ENCODE data around the gene ITPR3.

ITPR3 gene

DNA sequence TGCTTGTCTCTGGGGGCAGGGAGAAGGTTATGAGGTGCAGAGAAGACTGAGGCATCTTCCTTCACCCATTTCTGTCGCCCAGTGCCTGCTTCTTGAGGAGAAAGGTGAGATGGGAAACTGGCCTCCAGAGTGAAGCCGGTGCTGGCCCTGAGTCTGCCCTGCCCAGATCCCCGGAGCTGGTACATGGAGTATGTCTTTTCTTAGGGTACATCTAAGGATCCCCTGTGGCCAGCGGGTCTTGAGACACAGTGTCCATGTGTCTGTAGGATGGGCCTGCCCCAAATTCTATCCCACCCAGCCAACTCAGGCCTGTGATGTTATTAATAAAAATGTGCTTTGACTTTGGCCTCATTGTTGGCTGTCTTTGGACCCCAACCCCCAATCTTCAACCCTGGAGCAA lies 32.2 kb upstream of the ITPR3 start:
- H3K27me3 ChIP-seq (ENCODE audit: insufficient read depth, low read length, poor library complexity, severe bottlenecking) = no peaks in the 10 kb centered on the region
- no peaks in the 10 kb centered on the region for H3F3A ChIP-seq (ENCODE audit: low read depth)
- no peak overlapping the region for H3K4me3 ChIP-seq (ENCODE audit: low read length, poor library complexity, severe bottlenecking)
- no peak overlapping the region for H3K4me2 ChIP-seq (ENCODE audit: low read depth, low read length, poor library complexity, severe bottlenecking)
- no peaks in the 10 kb centered on the region for H4K20me1 ChIP-seq (ENCODE audit: insufficient read depth, low read length, poor library complexity, severe bottlenecking)
- no peaks in the 10 kb centered on the region for H3K9me2 ChIP-seq (replicated peaks; ENCODE audit: low read depth, low read length)
- H3K9me3 ChIP-seq (ENCODE audit: insufficient read depth, low read depth, low read length) = no peaks in the 10 kb centered on the region
- peaks cover 19% of the 10 kb centered on the region for H3K4me1 ChIP-seq (ENCODE audit: insufficient read depth, low read length, poor library complexity, severe bottlenecking)
- TF ChIP-seq, protein P1, sequence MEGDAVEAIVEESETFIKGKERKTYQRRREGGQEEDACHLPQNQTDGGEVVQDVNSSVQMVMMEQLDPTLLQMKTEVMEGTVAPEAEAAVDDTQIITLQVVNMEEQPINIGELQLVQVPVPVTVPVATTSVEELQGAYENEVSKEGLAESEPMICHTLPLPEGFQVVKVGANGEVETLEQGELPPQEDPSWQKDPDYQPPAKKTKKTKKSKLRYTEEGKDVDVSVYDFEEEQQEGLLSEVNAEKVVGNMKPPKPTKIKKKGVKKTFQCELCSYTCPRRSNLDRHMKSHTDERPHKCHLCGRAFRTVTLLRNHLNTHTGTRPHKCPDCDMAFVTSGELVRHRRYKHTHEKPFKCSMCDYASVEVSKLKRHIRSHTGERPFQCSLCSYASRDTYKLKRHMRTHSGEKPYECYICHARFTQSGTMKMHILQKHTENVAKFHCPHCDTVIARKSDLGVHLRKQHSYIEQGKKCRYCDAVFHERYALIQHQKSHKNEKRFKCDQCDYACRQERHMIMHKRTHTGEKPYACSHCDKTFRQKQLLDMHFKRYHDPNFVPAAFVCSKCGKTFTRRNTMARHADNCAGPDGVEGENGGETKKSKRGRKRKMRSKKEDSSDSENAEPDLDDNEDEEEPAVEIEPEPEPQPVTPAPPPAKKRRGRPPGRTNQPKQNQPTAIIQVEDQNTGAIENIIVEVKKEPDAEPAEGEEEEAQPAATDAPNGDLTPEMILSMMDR (conservative IDR thresholded peaks at IDR 0.05; ENCODE audit: low read length) = no peak
- no peak for TF ChIP-seq EZH2phosphoT487 (IDR thresholded peaks at IDR 0.05; ENCODE audit: borderline replicate concordance)
- H3K36me3 ChIP-seq (ENCODE audit: insufficient read depth, low read length) = no peaks in the 10 kb centered on the region
- no peak overlapping the region for H3K9ac ChIP-seq (ENCODE audit: low read depth, low read length, poor library complexity, severe bottlenecking)
- peaks cover 12% of the 10 kb centered on the region; the same call in 1 of the 2 replicates for H3K79me2 ChIP-seq (ENCODE audit: insufficient read depth, low read length)
- no peak overlapping the region for H2AFZ ChIP-seq (ENCODE audit: low read length)

DNA sequence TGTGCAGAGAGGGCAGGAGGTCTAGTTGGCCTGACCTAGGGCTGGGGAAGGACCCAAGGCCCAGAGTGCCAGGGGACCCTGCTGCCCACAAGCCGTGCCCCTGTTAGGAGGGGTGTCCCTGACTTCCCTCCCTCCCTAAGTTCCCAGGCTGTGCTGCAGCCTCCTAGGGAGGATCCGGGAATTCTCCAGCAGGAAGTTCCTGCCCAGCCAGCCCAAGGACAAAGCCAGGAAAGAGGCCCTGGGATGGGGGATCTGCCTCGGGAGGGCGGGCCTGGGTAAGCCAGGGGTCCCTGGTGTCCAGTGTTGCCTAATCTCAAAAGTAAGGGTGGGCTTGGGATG lies 31.8 kb upstream of the ITPR3 start:
- H3K79me2 ChIP-seq (ENCODE audit: insufficient read depth, low read length) = peaks cover 11% of the 10 kb centered on the region; the same call in 1 of the 2 replicates
- no peaks in the 10 kb centered on the region for H3K27me3 ChIP-seq (ENCODE audit: insufficient read depth, low read length, poor library complexity, severe bottlenecking)
- H4K20me1 ChIP-seq (ENCODE audit: insufficient read depth, low read length, poor library complexity, severe bottlenecking) = no peaks in the 10 kb centered on the region
- no peak overlapping the region for H2AFZ ChIP-seq (ENCODE audit: low read length)
- peaks cover 19% of the 10 kb centered on the region for H3K4me1 ChIP-seq (ENCODE audit: insufficient read depth, low read length, poor library complexity, severe bottlenecking)
- no peak overlapping the region for H3K9ac ChIP-seq (ENCODE audit: low read depth, low read length, poor library complexity, severe bottlenecking)
- no peaks in the 10 kb centered on the region for H3K9me3 ChIP-seq (ENCODE audit: insufficient read depth, low read depth, low read length)
- H3K4me3 ChIP-seq (ENCODE audit: low read length, poor library complexity, severe bottlenecking) = no peak overlapping the region
- H3F3A ChIP-seq (ENCODE audit: low read depth) = no peaks in the 10 kb centered on the region
- no peak overlapping the region for H3K4me2 ChIP-seq (ENCODE audit: low read depth, low read length, poor library complexity, severe bottlenecking)
- no peaks in the 10 kb centered on the region for H3K36me3 ChIP-seq (ENCODE audit: insufficient read depth, low read length)
- no peaks in the 10 kb centered on the region for H3K9me2 ChIP-seq (replicated peaks; ENCODE audit: low read depth, low read length)
- TF ChIP-seq EZH2phosphoT487 (IDR thresholded peaks at IDR 0.05; ENCODE audit: borderline replicate concordance) = no peak
- TF ChIP-seq, protein P1 (conservative IDR thresholded peaks at IDR 0.05; ENCODE audit: low read length) = no peak

DNA sequence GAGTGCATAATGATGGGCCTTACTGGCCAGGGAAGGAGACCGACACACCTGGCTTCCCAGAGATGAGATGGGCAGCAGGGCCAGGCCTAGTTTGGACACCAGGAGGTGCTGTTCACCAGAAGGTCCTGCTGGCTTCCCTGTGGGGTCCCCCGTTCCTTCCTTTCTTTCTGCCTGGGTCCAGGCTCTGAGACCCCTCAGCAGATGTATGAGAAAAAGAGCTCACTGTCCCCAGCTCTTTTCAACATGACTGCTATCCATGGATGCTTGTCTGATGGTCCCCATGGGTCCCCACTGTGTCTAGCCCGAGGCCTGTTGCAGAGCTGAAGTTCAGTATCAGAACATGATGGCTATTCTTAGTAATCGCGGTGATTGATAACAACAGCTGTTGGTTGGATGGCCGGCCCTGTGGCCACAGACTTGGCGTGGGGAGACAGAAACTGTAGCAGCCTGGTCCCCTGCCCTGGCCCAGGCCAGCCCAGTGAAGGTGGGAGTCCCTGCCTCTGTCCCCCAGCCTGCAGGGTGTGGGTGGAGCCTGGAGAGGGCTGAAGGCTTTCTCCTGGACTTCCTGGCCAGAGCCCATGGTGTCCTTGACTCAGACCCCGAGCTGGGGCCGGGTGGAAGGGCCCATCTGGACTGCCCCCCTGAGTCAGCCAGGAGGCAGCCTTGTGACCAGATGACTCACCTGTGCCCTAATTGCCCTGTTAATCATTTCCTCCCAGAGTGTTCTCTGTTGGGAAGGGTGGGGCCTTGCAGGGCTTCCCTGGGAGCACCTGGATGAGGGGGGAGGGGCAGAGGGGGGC lies 31.2 kb upstream of the ITPR3 start:
- Histone ChIP-seq H3K27me3 (ENCODE audit: insufficient read depth, low read length, poor library complexity, severe bottlenecking) (no peaks in the 10 kb centered on the region), H3K79me2 (ENCODE audit: insufficient read depth, low read length) (peaks cover 5% of the 10 kb centered on the region; the same call in 1 of the 2 replicates), H3F3A (ENCODE audit: low read depth) (no peaks in the 10 kb centered on the region), H3K4me3 (ENCODE audit: low read length, poor library complexity, severe bottlenecking) (no peak overlapping the region), H3K4me1 (ENCODE audit: insufficient read depth, low read length, poor library complexity, severe bottlenecking) (peaks cover 16% of the 10 kb centered on the region), H3K9me2 (replicated peaks; ENCODE audit: low read depth, low read length) (no peaks in the 10 kb centered on the region), H3K9ac (ENCODE audit: low read depth, low read length, poor library complexity, severe bottlenecking) (no peak overlapping the region), H2AFZ (ENCODE audit: low read length) (no peak overlapping the region), H4K20me1 (ENCODE audit: insufficient read depth, low read length, poor library complexity, severe bottlenecking) (no peaks in the 10 kb centered on the region), H3K36me3 (ENCODE audit: insufficient read depth, low read length) (no peaks in the 10 kb centered on the region), H3K4me2 (ENCODE audit: low read depth, low read length, poor library complexity, severe bottlenecking) (no peak overlapping the region), H3K9me3 (ENCODE audit: insufficient read depth, low read depth, low read length) (no peaks in the 10 kb centered on the region)
- TF ChIP-seq EZH2phosphoT487 (IDR thresholded peaks at IDR 0.05; ENCODE audit: borderline replicate concordance) = no peak
- TF ChIP-seq, protein P1 (conservative IDR thresholded peaks at IDR 0.05; ENCODE audit: low read length) = peak; percentile 90
